HG03575 (cell line): ENCODE measurements around the gene BMP2K.
"Not testable (repeated sequence)": the region's sequence is repeated elsewhere in the genome, so short reads cannot be mapped to it uniquely, and the experiment has no call there.

Source experiments
- ATAC-seq: cut with Tn5 transposase; IDR thresholded peaks from one replicate; pipeline ENCODE4 v1.9.1; 2021; ENCODE audit not compliant: unreplicated experiment, insufficient number of reproducible peaks, low FRiP score; ENCODE audit errors: extremely low read depth

BMP2K gene

GRCh38 chr4:78781924-78782323, 5.8 kb downstream of the BMP2K start:
- no peak for ATAC-seq

DNA sequence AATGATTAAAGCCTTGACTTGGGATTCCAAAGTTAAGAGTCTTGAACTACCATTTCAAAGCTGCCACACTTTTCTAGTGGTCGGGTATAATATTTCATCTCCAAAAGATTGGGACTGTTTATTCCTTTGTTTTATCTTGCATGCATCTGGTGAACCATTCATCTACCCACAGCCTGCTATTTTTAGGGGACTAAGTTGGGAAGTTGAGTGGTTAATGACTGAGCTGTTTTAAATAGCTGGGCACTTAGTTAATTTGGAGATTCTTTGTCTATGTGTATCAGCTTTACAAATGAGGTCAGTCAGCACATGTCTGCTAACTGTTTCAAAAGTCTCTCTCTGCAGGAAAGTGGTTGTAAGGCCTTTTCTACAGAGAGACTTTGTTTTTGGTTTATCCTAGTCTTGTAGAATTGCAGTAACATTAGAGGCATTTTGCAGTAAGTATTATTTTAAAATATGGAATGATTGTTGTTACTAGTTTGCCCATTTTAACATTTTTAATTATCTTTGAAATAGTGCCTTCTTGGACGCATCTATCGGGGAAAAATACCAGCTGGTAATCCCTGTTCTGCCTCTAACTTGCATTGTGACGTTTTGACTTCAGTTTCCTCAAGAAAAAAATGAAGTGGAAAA, 8.2 kb downstream of the BMP2K start:
- ATAC-seq = no peak

- no peak for ATAC-seq
These were observed 11.3 kb downstream of the BMP2K start for GRCh38 chr4:78787392-78788006.

GRCh38 chr4:78788007-78788889, 12.1 kb downstream of the BMP2K start:
- no peak for ATAC-seq

GRCh38 chr4:78795594-78796416, 19.7 kb downstream of the BMP2K start:
- ATAC-seq = not testable (repeated sequence)

DNA sequence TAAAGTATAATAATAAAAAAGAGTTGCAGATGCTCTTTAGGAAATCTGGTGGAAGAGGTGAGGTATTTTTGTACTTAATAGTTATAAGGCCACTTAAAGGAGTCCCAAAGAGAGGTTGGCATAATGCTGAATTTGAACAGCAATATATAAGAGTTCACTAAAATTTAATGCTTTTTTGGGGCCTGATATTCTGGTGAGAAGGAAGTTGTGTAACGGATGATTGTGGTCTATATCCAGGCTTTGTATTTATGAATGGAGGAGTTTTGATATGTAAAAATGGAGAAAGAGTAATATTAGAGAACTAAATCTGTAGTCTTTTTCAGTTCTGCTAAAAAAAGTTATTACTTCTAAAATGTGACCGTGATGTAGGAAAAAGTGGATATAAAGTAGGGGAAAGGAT, 20.4 kb downstream of the BMP2K start:
- ATAC-seq = no peak

- ATAC-seq = no peak
These were observed 21.7 kb downstream of the BMP2K start for GRCh38 chr4:78797777-78798284.

- no peak for ATAC-seq
These were observed 23.7 kb downstream of the BMP2K start for GRCh38 chr4:78799551-78800495.

DNA sequence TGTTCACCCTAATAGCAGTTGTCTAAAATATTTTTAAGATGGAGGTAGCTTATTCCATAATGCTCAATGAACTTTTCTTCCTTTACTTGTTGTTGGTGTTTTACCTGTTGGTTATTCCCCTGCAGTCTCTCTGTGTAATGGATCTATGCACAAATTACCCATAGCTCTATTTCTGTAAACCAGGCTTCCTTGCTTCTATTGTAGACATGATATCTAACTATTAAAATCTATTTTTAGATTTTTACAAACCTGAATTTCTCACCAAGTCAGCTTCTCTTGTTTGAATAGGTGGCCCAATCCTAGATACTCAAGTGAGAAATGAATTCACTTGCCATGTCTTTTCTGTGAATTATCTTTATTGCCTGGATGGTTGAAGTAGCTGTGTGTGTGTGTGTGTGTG, 24.8 kb downstream of the BMP2K start:
- ATAC-seq = no peak

DNA sequence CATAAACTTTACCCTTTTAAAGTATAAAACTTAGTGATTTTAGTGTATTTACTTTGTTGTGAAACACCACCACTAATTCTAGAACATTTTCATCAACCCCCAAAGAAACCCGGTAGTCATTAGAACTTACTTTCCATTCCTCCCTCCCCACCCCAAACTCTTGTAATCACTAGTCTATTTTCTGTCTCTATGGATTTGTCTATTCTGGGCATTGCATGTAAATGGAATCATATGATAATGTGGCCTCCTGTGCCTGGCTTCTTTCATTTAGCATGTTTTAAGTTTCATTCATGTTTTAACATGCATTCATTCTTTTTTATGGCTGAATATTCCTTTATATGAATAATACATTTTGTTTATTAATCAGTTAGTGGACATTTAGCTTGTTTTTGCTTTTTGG, 27.8 kb downstream of the BMP2K start:
- ATAC-seq = no peak

DNA sequence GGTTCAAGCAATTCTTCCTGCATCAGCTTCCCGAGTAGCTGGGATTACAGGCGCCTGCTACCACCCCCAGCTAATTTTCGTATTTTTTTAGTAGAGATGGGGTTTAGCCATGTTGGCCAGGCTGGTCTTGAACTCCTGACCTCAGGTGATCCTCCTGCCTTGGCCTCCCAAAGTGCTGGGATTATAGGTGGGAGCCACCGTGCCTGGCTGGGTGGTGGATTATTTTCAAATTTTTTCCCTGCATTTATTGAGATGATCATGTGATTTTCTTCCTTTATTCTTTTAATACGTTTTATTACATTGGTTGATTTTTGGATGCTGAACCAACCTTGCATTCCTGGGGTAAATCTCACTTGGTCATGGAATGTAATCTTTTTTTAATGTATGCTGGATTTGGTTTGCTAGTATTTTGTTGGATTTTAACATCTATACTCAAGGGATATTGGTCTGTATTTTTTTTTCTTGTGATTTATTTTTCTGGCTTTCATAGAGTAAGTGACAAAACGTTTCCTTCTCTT, 30.9 kb downstream of the BMP2K start:
- no peak for ATAC-seq

DNA sequence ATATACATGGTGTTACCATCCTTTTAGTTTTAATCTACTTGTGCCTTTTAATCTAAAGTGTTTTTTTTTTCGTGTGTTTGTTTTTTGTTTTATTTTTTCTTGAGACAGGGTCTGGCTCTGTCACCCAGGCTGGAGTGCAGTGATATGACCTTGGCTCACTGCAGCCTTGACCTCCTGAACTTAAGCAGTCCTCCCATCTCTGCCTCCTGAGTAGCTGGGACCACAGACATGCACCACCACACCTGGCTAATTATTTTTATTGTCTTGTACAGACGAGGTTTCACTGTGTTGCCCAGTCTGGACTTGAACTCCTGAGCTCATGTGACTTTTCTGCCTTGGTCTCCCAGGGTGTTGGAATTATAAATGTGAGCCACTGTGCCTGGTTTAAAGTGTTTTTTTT, 33.1 kb downstream of the BMP2K start:
- no peak for ATAC-seq

DNA sequence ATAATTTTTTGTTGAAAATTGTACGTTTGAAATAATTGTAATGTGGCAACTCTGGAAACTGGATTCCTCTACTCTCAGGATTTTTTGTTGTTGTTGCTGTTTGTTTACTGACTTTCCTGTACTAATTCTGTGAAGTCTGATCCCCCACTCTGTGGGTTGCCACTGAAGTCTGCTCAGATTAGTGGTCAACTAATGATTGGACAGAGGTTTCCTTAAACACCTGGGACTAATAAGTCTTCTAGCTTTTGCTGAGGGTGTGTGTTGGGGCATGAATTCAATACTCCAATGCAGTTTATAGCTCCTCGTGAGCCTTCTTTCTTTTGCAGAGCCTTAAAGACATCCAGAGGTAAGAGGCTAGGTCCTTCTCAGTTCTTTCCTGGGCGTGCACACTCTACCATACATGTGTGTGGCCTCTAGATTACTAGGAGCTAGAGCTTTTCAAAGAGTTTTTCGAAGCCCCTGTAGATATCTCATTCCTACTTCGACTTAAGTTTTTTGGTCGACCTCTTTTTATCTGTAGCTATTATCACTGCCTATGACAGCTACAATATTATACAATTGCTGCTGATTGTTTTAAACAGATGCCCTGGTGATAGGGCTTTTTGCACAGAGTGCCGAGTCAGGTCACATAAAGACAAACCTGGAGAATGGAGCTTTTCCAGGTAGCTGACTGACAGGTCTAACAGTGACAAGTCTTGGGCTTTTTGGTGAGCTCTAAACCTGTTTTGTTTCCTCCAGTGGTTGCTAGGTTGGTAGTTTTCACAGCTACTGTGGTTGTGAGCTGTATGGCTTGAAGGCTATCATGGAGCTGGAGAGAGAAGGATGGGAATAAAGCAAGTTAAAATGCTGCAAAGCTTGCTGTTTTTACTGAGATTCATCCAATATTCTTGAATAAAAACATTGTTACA, 34.0 kb downstream of the BMP2K start:
- ATAC-seq = no peak

GRCh38 chr4:78811034-78811433, 34.9 kb downstream of the BMP2K start:
- ATAC-seq = no peak

DNA sequence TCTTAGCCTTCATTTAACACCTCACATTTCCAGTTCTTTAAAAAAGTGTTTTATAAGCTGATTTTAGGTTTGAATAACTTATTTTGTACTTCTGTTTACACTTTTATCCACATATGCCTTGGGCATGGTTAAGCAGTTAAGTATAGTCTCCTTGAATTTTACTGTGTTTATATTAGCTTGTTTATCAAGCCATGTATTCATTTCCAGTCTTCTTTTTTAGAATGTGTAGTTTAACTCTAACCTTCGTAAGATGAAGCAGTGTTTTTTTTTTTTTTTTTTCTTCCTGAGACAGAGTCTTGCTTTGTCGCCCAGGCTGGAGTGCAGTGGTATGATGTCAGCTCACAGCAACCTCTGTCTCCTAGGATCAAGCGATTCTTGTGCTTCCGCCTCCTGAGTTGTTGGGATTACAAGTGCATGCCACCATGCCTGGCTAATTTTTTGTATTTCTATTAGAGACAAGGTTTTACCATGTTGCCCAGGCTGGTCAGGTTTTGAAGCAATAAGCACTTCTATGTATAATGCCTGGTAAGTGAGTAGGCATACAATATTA, 42.5 kb downstream of the BMP2K start:
- no peak for ATAC-seq

- ATAC-seq = no peak
These were observed 47.9 kb downstream of the BMP2K start for GRCh38 chr4:78824001-78824400.

DNA sequence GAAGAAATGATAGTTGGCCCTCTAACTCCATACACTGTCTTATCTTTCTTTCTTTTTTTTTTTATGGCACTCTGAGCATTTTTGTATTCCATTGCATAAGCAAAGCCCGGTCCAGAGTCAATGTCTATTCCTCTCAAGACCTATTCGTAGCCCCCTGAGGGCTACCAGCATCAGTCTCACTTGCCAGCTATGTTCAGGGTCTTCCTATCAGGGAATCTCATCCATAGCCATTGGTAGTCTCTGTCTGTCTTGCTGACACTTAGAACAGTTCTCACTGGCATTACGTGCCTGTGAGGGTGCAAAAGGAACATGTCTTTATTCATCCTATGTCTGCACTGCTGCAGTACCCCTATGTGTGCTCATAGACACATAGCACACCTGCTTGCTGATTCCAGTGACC, 51.0 kb downstream of the BMP2K start:
- no peak for ATAC-seq
